CD14-positive monocyte (primary cell): ENCODE results near the gene PDE6B. TPM values are rescaled to one million over a fixed set of nuclear protein-coding genes. Genes with fewer than 3 reads are reported as not detected.

Experiments
- DNase-seq, 3 donors: peaks; one replicate each; pipeline ENCODE4 v3.0.0-alpha.2; 2011 to 2022
- H2AFZ ChIP-seq: 2 replicates; pipeline ENCODE4 v1.6.0; 2012; ENCODE audit warnings: mild to moderate bottlenecking, low read depth, low read length, inconsistent platforms; ENCODE audit not compliant: insufficient read depth, poor library complexity, severe bottlenecking
- H3K27ac ChIP-seq, 2 donors: 1 replicate in 1 of 2; 2 replicates in 1 of 2; pipeline ENCODE4 v1.5.1; 2012 to 2013; ENCODE audit warnings: low read length in 2 of 2, control low read depth in 1 of 2, inconsistent platforms in 1 of 2, low read depth in 1 of 2, mild to moderate bottlenecking in 1 of 2
- H3K27me3 ChIP-seq, 2 donors: one replicate each; pipeline versions ENCODE4 v1.6.0 to v1.6.1; 2011 to 2013; ENCODE audit warnings: low read length in 2 of 2; ENCODE audit not compliant: control insufficient read depth in 2 of 2, insufficient read depth in 2 of 2
- H3K36me3 ChIP-seq, 2 donors: replicated peaks in 1 of 2; 1 replicate in 1 of 2; 2 replicates in 1 of 2; pipeline versions ENCODE4 v1.5.1 to v1.6.1; 2012 to 2013; ENCODE audit warnings: low read length in 2 of 2, control low read depth in 1 of 2, inconsistent platforms in 1 of 2, mild to moderate bottlenecking in 1 of 2; ENCODE audit not compliant: insufficient read depth in 2 of 2, control insufficient read depth in 1 of 2
- H3K4me1 ChIP-seq, 2 donors: 1 replicate in 1 of 2; 2 replicates in 1 of 2; pipeline versions ENCODE4 v1.5.1 to v1.6.1; 2012 to 2013; ENCODE audit warnings: low read length in 2 of 2, control low read depth in 1 of 2, inconsistent platforms in 1 of 2, mild to moderate bottlenecking in 1 of 2, moderate library complexity in 1 of 2; ENCODE audit not compliant: insufficient read depth in 2 of 2, control insufficient read depth in 1 of 2
- H3K4me2 ChIP-seq: replicated peaks from 2 replicates; pipeline ENCODE3; 2012; ENCODE audit warnings: low read length, moderate library complexity, mild to moderate bottlenecking; ENCODE audit not compliant: poor library complexity, severe bottlenecking; ENCODE audit errors: extremely low read depth
- H3K4me3 ChIP-seq, 3 experiments: fragments of 200-600 bp in 1 of 3; sonication (generic) in 1 of 3; replicated peaks in 1 of 3; 1 replicate in 2 of 3; 2 replicates in 1 of 3; pipeline ENCODE4 v1.5.1; 2011 to 2013; ENCODE audit warnings: low read length in 3 of 3, mild to moderate bottlenecking in 3 of 3, control low read depth in 2 of 3, low read depth in 2 of 3, inconsistent platforms in 1 of 3, moderate library complexity in 1 of 3
- H3K79me2 ChIP-seq: 2 replicates; pipeline ENCODE4 v1.6.0; 2012; ENCODE audit warnings: mild to moderate bottlenecking, control low read depth, inconsistent platforms, low read length, moderate library complexity; ENCODE audit not compliant: insufficient read depth
- H3K9ac ChIP-seq: 2 replicates; pipeline ENCODE4 v1.6.0; 2017; ENCODE audit warnings: low read length, mild to moderate bottlenecking; ENCODE audit not compliant: insufficient read depth, poor library complexity, severe bottlenecking
- H3K9me3 ChIP-seq, 2 donors: replicated peaks in 1 of 2; 1 replicate in 1 of 2; 2 replicates in 1 of 2; pipeline versions ENCODE4 v1.5.1 to v1.6.1; 2012 to 2013; ENCODE audit warnings: low read length in 2 of 2, control low read depth in 1 of 2; ENCODE audit not compliant: control insufficient read depth in 1 of 2, insufficient read depth in 1 of 2
- H4K20me1 ChIP-seq: 2 replicates; pipeline ENCODE4 v1.6.0; 2012; ENCODE audit warnings: mild to moderate bottlenecking, low read length, control low read depth, moderate library complexity; ENCODE audit not compliant: insufficient read depth
- H3K27ac Mint-ChIP-seq, 7 donors: one replicate each; pipeline ENCODE4 v1.8.0; 2020; ENCODE audit warnings: mild to moderate bottlenecking in 7 of 7, mixed read lengths in 7 of 7, moderate library complexity in 6 of 7, inconsistent platforms in 2 of 7
- H3K27me3 Mint-ChIP-seq, 3 donors: one replicate each; pipeline ENCODE4 v1.8.0; 2021 to 2022; ENCODE audit warnings: low read depth in 3 of 3, mild to moderate bottlenecking in 3 of 3, mixed read lengths in 3 of 3, moderate library complexity in 3 of 3, inconsistent platforms in 1 of 3
- H3K36me3 Mint-ChIP-seq, 2 donors: one replicate each; pipeline ENCODE4 v1.8.0; 2020; ENCODE audit warnings: mixed read lengths in 2 of 2, inconsistent platforms in 1 of 2, mild to moderate bottlenecking in 1 of 2
- H3K4me1 Mint-ChIP-seq: one replicate; pipeline ENCODE4 v1.8.0; 2020; ENCODE audit warnings: mild to moderate bottlenecking, mixed read lengths
- H3K4me3 Mint-ChIP-seq, 2 donors: one replicate each; pipeline ENCODE4 v1.8.0; 2020; ENCODE audit warnings: mild to moderate bottlenecking in 2 of 2, mixed read lengths in 2 of 2, moderate library complexity in 1 of 2
- H3K9me3 Mint-ChIP-seq, 7 donors: one replicate each; pipeline ENCODE4 v1.8.0; 2020 to 2022; ENCODE audit warnings: mixed read lengths in 7 of 7, mild to moderate bottlenecking in 6 of 7, moderate library complexity in 6 of 7, inconsistent platforms in 2 of 7
- WGBS: methylation state at CpG from one replicate; pipeline ENCODE4 v1.1.5; 2013; ENCODE audit warnings: missing lambda C conversion rate; ENCODE audit not compliant: insufficient coverage; 5-methylcytosine and 5-hydroxymethylcytosine counted together
- intact Hi-C, 2 donors: fragments of 100-400 bp; cut with micrococcal nuclease; formaldehyde crosslinking; loops; one replicate each; pipeline versions ENCODE4 v1.15.0 to v1.15.1; 2023
- polyA plus RNA-seq, 3 donors: library from polyadenylated mRNA; depleted of rRNA in 1 of 3; unstranded in 2 of 3; stranded (reverse) in 1 of 3; fragments of 300-500 nt in 2 of 3; fragments of >200 nt in 1 of 3; fragmentation: Illumina TruSeq in 2 of 3; gene quantifications; 1 replicate in 2 of 3; 2 replicates in 1 of 3; pipeline ENCODE4 v1.2.3, GENCODE V29; 2012 to 2021
- TF ChIP-seq, protein P1 (sequence below): fragments of 200-600 bp; IDR thresholded peaks from one replicate; pipeline ENCODE4 v1.8.0; 2022; ENCODE audit warnings: antibody characterized with exemption, mild to moderate bottlenecking

The PDE6B gene
- polyA plus RNA-seq, 3 donors: 3.7 to 6.3 (median 4.6) TPM

DNA sequence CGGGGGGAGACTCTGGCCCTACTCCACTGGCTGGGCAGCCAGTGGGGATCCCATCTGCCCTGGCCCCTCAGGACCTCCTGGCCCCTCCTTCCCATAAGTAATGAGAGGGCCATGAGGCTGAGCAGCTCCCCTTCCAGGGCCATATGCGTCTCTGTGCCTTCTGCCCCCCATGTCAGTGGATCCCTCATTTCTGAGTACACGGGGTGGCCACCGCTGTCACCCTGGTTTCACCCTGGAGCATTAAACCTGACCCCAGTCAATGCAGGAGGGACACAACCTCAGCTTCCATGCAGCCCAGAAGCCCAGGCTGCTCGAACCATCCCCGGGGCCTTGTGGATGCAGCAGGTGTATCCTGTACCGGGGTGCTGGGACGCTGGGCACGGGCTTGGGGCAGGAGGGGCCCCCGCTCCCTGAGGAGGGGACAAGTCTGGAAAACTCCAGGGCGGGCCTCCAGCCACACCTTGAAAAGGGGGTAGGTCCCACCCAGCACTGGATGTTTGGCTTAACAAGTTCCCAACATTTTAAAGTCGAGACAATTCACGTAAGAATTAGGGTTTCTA lies 24.5 kb downstream of the PDE6B start:
- Histone ChIP-seq H3K27ac (no peak overlapping the region), H3K9ac (no peak overlapping the region), H3K4me2 (no peak overlapping the region), H4K20me1 (no peaks in the 10 kb centered on the region), H3K79me2 (no peaks in the 10 kb centered on the region), H3K4me1 (no peaks in the 10 kb centered on the region), H3K27me3 (peaks cover 0 to 20% of the 10 kb centered on the region in 2 donors), H3K36me3 (no peaks in the 10 kb centered on the region), H2AFZ (no peak overlapping the region), H3K9me3 (peaks cover 0 to 7% of the 10 kb centered on the region in 2 donors), H3K4me3 (no peak overlapping the region)
- TF ChIP-seq, protein P1, sequence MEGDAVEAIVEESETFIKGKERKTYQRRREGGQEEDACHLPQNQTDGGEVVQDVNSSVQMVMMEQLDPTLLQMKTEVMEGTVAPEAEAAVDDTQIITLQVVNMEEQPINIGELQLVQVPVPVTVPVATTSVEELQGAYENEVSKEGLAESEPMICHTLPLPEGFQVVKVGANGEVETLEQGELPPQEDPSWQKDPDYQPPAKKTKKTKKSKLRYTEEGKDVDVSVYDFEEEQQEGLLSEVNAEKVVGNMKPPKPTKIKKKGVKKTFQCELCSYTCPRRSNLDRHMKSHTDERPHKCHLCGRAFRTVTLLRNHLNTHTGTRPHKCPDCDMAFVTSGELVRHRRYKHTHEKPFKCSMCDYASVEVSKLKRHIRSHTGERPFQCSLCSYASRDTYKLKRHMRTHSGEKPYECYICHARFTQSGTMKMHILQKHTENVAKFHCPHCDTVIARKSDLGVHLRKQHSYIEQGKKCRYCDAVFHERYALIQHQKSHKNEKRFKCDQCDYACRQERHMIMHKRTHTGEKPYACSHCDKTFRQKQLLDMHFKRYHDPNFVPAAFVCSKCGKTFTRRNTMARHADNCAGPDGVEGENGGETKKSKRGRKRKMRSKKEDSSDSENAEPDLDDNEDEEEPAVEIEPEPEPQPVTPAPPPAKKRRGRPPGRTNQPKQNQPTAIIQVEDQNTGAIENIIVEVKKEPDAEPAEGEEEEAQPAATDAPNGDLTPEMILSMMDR: no peak
- WGBS: 92% methylated on average over 12 of the region's 13 CpGs
- no peak for DNase-seq
- Mint-ChIP-seq H3K4me3 (no peak overlapping the region), H3K36me3 (no peaks in the 10 kb centered on the region), H3K27me3 (peaks cover 21 to 36% (median 32%) of the 10 kb centered on the region in 3 donors), H3K9me3 (peaks cover 3 to 20% (median 10%) of the 10 kb centered on the region in 7 donors), H3K27ac (no peak overlapping the region), H3K4me1 (no peaks in the 10 kb centered on the region)
- intact Hi-C loops: no loop called here

DNA sequence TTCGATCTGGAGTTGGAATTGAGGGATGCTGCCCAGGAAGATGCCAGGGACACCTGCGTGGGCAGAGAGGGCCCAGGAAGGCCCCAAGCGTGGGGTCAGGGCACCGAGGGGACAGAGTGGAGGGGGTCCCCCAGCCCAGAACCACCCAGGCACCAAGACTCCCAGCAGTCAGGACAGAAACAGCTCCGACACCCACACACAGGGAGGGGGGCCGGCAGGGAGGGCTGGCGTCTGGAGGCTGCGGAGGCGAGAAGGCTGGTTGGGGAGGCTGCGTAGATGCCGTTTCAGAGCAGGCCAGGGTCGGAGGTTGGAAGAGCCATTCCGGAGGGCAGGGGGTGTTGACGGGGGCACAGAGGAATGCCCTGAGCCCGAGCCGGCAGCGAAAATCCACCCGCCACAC lies 25.1 kb downstream of the PDE6B start:
- H3K4me1 ChIP-seq: no peaks in the 10 kb centered on the region
- no peaks in the 10 kb centered on the region for H4K20me1 ChIP-seq
- DNase-seq: no peak
- no peak overlapping the region for H3K9ac ChIP-seq
- WGBS: 93% methylated on average over 16 of the region's 18 CpGs
- intact Hi-C loops: no loop called here
- no peaks in the 10 kb centered on the region for H3K4me1 Mint-ChIP-seq
- H3K4me2 ChIP-seq: no peak overlapping the region
- H3K9me3 Mint-ChIP-seq: peaks cover 3 to 17% (median 10%) of the 10 kb centered on the region in 7 donors
- H3K9me3 ChIP-seq: peaks cover 0 to 7% of the 10 kb centered on the region in 2 donors
- H3K27me3 ChIP-seq: peaks cover 0 to 20% of the 10 kb centered on the region in 2 donors
- H3K27ac Mint-ChIP-seq: no peak overlapping the region
- no peak overlapping the region for H3K4me3 ChIP-seq
- H3K27me3 Mint-ChIP-seq: peaks cover 21 to 36% (median 32%) of the 10 kb centered on the region in 3 donors
- no peaks in the 10 kb centered on the region for H3K36me3 ChIP-seq
- no peak overlapping the region for H3K4me3 Mint-ChIP-seq
- no peaks in the 10 kb centered on the region for H3K36me3 Mint-ChIP-seq
- no peak overlapping the region for H2AFZ ChIP-seq
- TF ChIP-seq, protein P1: no peak
- H3K27ac ChIP-seq: no peak overlapping the region
- no peaks in the 10 kb centered on the region for H3K79me2 ChIP-seq
